Inferior parietal cortex (tissue), 1 donor: ENCODE measurements around the gene NCAPD2.

Source experiments
- DNase-seq: peaks from one replicate; pipeline ENCODE4 v3.0.0-alpha.2; 2016; ENCODE audit errors: extremely low spot score

NCAPD2 gene

GRCh38 chr12:6569786-6570185 lies 75.9 kb downstream of the NCAPD2 start:
- no peak for DNase-seq

GRCh38 chr12:6570264-6570887 lies 76.5 kb downstream of the NCAPD2 start:
- no peak for DNase-seq

GRCh38 chr12:6573001-6573400 lies 79.1 kb downstream of the NCAPD2 start:
- DNase-seq, result no peak

- DNase-seq, result no peak
These were observed 80.8 kb downstream of the NCAPD2 start for GRCh38 chr12:6574576-6575295.

- no peak for DNase-seq
These were observed 81.7 kb downstream of the NCAPD2 start for GRCh38 chr12:6575648-6576047.
